Neural progenitor cell (in vitro differentiated cells): ENCODE measurements around the gene RSPH4A. TPM values are rescaled to one million over a fixed set of nuclear protein-coding genes. Genes with fewer than 3 reads are reported as not detected.
"Not testable (repeated sequence)": the region's sequence is repeated elsewhere in the genome, so short reads cannot be mapped to it uniquely, and the experiment has no call there.

ENCODE experiments used
- DNase-seq: peaks from one replicate; pipeline ENCODE4 v3.0.0-alpha.2; 2016; ENCODE audit warnings: low spot score
- H2AFZ ChIP-seq: fragments of 200-600 bp; sonication (generic); replicated peaks from 2 replicates; pipeline ENCODE4 v1.6.1; 2016; ENCODE audit warnings: antibody characterized with exemption
- H3F3A ChIP-seq: fragments of 200-600 bp; sonication (generic); 2 replicates; pipeline ENCODE4 v1.6.1; 2016; ENCODE audit warnings: antibody characterized with exemption, low read depth
- H3K27ac ChIP-seq: fragments of 200-600 bp; sonication (generic); 2 replicates; pipeline ENCODE4 v1.5.1; 2016; ENCODE audit warnings: mild to moderate bottlenecking
- H3K27me3 ChIP-seq: fragments of 200-600 bp; sonication (generic); 2 replicates; pipeline ENCODE4 v1.6.1; 2016; ENCODE audit warnings: mild to moderate bottlenecking, moderate library complexity
- H3K36me3 ChIP-seq: fragments of 200-600 bp; sonication (generic); 2 replicates; pipeline ENCODE4 v1.5.1; 2016
- H3K4me1 ChIP-seq: fragments of 200-600 bp; sonication (generic); 2 replicates; pipeline ENCODE4 v1.6.1; 2016; ENCODE audit warnings: mixed run types
- H3K4me2 ChIP-seq: fragments of 200-600 bp; sonication (generic); 2 replicates; pipeline ENCODE4 v1.6.1; 2016
- H3K4me3 ChIP-seq: fragments of 200-600 bp; sonication (generic); 2 replicates; pipeline ENCODE4 v1.5.1; 2016
- H3K79me2 ChIP-seq: fragments of 200-600 bp; sonication (generic); 2 replicates; pipeline ENCODE4 v1.6.1; 2016; ENCODE audit warnings: low read depth
- H3K9ac ChIP-seq: fragments of 200-600 bp; sonication (generic); 2 replicates; pipeline ENCODE4 v1.6.1; 2016
- H3K9me3 ChIP-seq: fragments of 200-600 bp; sonication (generic); 2 replicates; pipeline ENCODE4 v1.5.1; 2016; ENCODE audit warnings: low read depth
- H4K20me1 ChIP-seq: fragments of 200-600 bp; sonication (generic); 2 replicates; pipeline ENCODE4 v1.6.1; 2016; ENCODE audit warnings: low read depth
- H3K27ac Mint-ChIP-seq: 3 replicates; pipeline ENCODE4 v1.8.0; 2021; ENCODE audit warnings: mixed read lengths
- H3K27me3 Mint-ChIP-seq: 2 replicates; pipeline ENCODE4 v1.8.0; 2022; ENCODE audit warnings: low read depth, mild to moderate bottlenecking, inconsistent platforms, moderate library complexity, mixed read lengths; ENCODE audit not compliant: insufficient read depth
- H3K36me3 Mint-ChIP-seq: 3 replicates; pipeline ENCODE4 v1.8.0; 2021; ENCODE audit warnings: mixed read lengths
- H3K4me1 Mint-ChIP-seq: 3 replicates; pipeline ENCODE4 v1.8.0; 2021; ENCODE audit warnings: mixed read lengths
- H3K4me3 Mint-ChIP-seq: 3 replicates; pipeline ENCODE4 v1.8.0; 2021; ENCODE audit warnings: mild to moderate bottlenecking, moderate library complexity, mixed read lengths
- H3K9me3 Mint-ChIP-seq: 3 replicates; pipeline ENCODE4 v1.8.0; 2020; ENCODE audit warnings: mixed read lengths
- EZH2 ChIP-seq: fragments of 200-600 bp; sonication (generic); IDR thresholded peaks from 2 replicates; pipeline ENCODE4 v1.6.1; 2017; ENCODE audit warnings: antibody characterized with exemption, mild to moderate bottlenecking, moderate library complexity
- EZH2phosphoT487 ChIP-seq: fragments of 200-600 bp; sonication (generic); IDR thresholded peaks from 2 replicates; pipeline ENCODE4 v1.6.1; 2017; ENCODE audit warnings: antibody characterized with exemption
- total RNA-seq: library from RNA; depleted of rRNA; stranded (reverse); fragments of >200 nt; gene quantifications from 2 replicates; pipeline ENCODE4 v1.2.3, GENCODE V29; 2015; ENCODE audit warnings: low replicate concordance
- TF ChIP-seq, protein P1 (sequence below): fragments of 200-600 bp; sonication (generic); IDR thresholded peaks from 2 replicates; pipeline ENCODE4 v1.5.1; 2017; ENCODE audit warnings: antibody characterized with exemption, mild to moderate bottlenecking

The RSPH4A gene
- total RNA-seq, 1 donor from 2014 or later = 0.69 TPM

DNA sequence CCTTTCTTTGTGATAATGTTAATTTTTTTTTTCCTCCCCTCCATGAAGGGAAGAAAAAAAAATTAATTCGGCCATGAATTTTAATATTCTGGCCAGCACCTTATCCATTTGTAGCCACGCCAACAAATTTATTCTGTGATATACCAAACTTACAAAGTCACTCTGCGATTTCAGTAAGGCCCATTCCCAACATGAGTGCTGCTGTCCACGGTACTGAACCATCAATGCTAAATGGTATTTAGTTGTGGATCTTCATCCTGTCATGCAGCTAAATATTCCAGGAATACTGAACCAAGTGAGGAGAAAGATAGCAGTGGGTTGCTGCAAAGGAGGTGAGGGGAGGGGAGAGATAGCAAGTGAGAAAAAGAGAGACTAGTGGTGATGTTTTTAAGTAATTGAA, 19.5 kb upstream of the RSPH4A start:
- Histone ChIP-seq H3K4me1 (no peaks in the 10 kb centered on the region), H4K20me1 (peaks cover 6% of the 10 kb centered on the region), H3K27me3 (no peaks in the 10 kb centered on the region), H3F3A (no peaks in the 10 kb centered on the region), H3K36me3 (no peaks in the 10 kb centered on the region), H3K4me2 (no peak overlapping the region), H3K27ac (no peak overlapping the region), H3K79me2 (no peaks in the 10 kb centered on the region), H3K4me3 (no peak overlapping the region), H3K9ac (no peak overlapping the region), H2AFZ (no peak overlapping the region), H3K9me3 (no peaks in the 10 kb centered on the region)
- TF ChIP-seq EZH2phosphoT487 (no peak), EZH2 (no peak)
- TF ChIP-seq, protein P1, sequence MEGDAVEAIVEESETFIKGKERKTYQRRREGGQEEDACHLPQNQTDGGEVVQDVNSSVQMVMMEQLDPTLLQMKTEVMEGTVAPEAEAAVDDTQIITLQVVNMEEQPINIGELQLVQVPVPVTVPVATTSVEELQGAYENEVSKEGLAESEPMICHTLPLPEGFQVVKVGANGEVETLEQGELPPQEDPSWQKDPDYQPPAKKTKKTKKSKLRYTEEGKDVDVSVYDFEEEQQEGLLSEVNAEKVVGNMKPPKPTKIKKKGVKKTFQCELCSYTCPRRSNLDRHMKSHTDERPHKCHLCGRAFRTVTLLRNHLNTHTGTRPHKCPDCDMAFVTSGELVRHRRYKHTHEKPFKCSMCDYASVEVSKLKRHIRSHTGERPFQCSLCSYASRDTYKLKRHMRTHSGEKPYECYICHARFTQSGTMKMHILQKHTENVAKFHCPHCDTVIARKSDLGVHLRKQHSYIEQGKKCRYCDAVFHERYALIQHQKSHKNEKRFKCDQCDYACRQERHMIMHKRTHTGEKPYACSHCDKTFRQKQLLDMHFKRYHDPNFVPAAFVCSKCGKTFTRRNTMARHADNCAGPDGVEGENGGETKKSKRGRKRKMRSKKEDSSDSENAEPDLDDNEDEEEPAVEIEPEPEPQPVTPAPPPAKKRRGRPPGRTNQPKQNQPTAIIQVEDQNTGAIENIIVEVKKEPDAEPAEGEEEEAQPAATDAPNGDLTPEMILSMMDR = no peak
- Mint-ChIP-seq H3K4me1 (no peaks in the 10 kb centered on the region), H3K36me3 (peaks cover 6% of the 10 kb centered on the region), H3K9me3 (no peaks in the 10 kb centered on the region), H3K27ac (no peak overlapping the region), H3K4me3 (no peak overlapping the region), H3K27me3 (peaks cover 2% of the 10 kb centered on the region)
- DNase-seq = peak; percentile 61

- H3K9me3 Mint-ChIP-seq = not testable (repeated sequence)
These were observed 12.4 kb upstream of the RSPH4A start for GRCh38 chr6:116603916-116604315.

GRCh38 chr6:116604868-116605267, 11.4 kb upstream of the RSPH4A start:
- H3K79me2 ChIP-seq, DNase-seq, H3K27me3 Mint-ChIP-seq, H3K9me3 Mint-ChIP-seq, H2AFZ ChIP-seq, H4K20me1 ChIP-seq, H3K36me3 Mint-ChIP-seq, H3K4me3 ChIP-seq, H3K4me2 ChIP-seq, H3K4me3 Mint-ChIP-seq, H3K4me1 Mint-ChIP-seq, H3K27ac ChIP-seq, H3K9ac ChIP-seq, H3K9me3 ChIP-seq, H3K4me1 ChIP-seq, H3F3A ChIP-seq, H3K36me3 ChIP-seq, H3K27me3 ChIP-seq, H3K27ac Mint-ChIP-seq: not testable (repeated sequence)

More at GRCh38 chr6:116603916-116604315, 12.4 kb upstream of the RSPH4A start:
- not testable (repeated sequence) for H3K27me3 ChIP-seq, H3K27ac ChIP-seq, H3K79me2 ChIP-seq, H3K36me3 Mint-ChIP-seq, H4K20me1 ChIP-seq, H3K27ac Mint-ChIP-seq, H3K9me3 ChIP-seq, H3K4me2 ChIP-seq, H3K4me1 Mint-ChIP-seq, H3K27me3 Mint-ChIP-seq, DNase-seq, H3K4me3 Mint-ChIP-seq, H3K4me1 ChIP-seq, H2AFZ ChIP-seq, H3K4me3 ChIP-seq, H3K9ac ChIP-seq, H3K36me3 ChIP-seq, H3F3A ChIP-seq

DNA sequence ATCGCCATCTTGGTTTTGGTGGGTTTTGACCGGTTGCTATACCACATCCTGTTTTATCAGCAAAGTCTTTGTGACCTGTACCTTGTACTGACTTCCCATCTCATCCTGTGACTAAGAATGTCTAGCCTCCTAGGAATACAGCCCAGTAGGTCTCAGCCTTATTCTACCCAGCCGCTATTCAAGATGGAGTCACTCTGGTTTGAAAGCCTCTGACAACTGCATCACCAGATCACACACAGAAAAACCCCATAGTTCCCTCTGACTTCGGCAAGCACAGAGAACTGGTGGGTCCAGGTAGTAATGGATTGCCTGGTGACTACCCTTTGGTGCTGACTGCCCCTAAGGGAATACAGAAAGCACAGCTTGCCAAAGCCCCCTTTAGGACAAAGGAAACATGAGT, 10.3 kb upstream of the RSPH4A start:
- H3K27me3 ChIP-seq = no peaks in the 10 kb centered on the region
- H3K4me3 Mint-ChIP-seq = no peak overlapping the region
- H3K36me3 Mint-ChIP-seq = no peaks in the 10 kb centered on the region
- no peaks in the 10 kb centered on the region for H3K27me3 Mint-ChIP-seq
- no peak for DNase-seq
- H3K9me3 Mint-ChIP-seq = peaks cover 7% of the 10 kb centered on the region
- H3F3A ChIP-seq = no peaks in the 10 kb centered on the region
- H3K79me2 ChIP-seq = no peaks in the 10 kb centered on the region
- H4K20me1 ChIP-seq = no peaks in the 10 kb centered on the region
- peaks cover 6% of the 10 kb centered on the region for H3K4me1 ChIP-seq
- no peak overlapping the region for H3K27ac Mint-ChIP-seq
- no peaks in the 10 kb centered on the region for H3K9me3 ChIP-seq
- no peak overlapping the region for H2AFZ ChIP-seq
- H3K4me2 ChIP-seq = no peak overlapping the region
- TF ChIP-seq EZH2 (no peak), EZH2phosphoT487 (no peak)
- TF ChIP-seq, protein P1 = no peak
- no peaks in the 10 kb centered on the region for H3K36me3 ChIP-seq
- no peak overlapping the region for H3K27ac ChIP-seq
- no peak overlapping the region for H3K9ac ChIP-seq
- no peak overlapping the region for H3K4me3 ChIP-seq
- H3K4me1 Mint-ChIP-seq = peaks cover 5% of the 10 kb centered on the region
